ENCODE results near the gene BCL11B.

GRCh38 chr14:99288948-99289347, 17.0 kb upstream of the BCL11B start:
- no peak for TF ChIP-seq EZH2 (IDR thresholded peaks at IDR 0.05)
- TF ChIP-seq, protein P1, sequence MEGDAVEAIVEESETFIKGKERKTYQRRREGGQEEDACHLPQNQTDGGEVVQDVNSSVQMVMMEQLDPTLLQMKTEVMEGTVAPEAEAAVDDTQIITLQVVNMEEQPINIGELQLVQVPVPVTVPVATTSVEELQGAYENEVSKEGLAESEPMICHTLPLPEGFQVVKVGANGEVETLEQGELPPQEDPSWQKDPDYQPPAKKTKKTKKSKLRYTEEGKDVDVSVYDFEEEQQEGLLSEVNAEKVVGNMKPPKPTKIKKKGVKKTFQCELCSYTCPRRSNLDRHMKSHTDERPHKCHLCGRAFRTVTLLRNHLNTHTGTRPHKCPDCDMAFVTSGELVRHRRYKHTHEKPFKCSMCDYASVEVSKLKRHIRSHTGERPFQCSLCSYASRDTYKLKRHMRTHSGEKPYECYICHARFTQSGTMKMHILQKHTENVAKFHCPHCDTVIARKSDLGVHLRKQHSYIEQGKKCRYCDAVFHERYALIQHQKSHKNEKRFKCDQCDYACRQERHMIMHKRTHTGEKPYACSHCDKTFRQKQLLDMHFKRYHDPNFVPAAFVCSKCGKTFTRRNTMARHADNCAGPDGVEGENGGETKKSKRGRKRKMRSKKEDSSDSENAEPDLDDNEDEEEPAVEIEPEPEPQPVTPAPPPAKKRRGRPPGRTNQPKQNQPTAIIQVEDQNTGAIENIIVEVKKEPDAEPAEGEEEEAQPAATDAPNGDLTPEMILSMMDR (IDR thresholded peaks at IDR 0.05) = no peak
- TF ChIP-seq EZH2phosphoT487 (IDR thresholded peaks at IDR 0.05) = no peak

All from neural progenitor cell (in vitro differentiated cells).